PC-3 (cell line): ENCODE measurements around the gene HOXC13. TPM values are rescaled to one million over a fixed set of nuclear protein-coding genes. Genes with fewer than 3 reads are reported as not detected.

Experiments used
- ATAC-seq: fragments of 200-7000 bp; cut with Tn5 transposase; 2 replicates; pipeline ENCODE4 v1.9.1; 2020; ENCODE audit warnings: mild to moderate bottlenecking, moderate library complexity
- BruUV-seq: library from RNA; stranded (reverse); fragments of 400-500 nt; replicated peaks from 2 replicates; lab custom pipeline; 2021; lab: Mats Ljungman, UMichigan
- CTCF ChIA-PET: fragments of 300-600 bp; sonication (Branson Sonifier 250); formaldehyde crosslinking; loops from one replicate; lab custom pipeline; 2022; ENCODE audit warnings: antibody characterized with exemption; lab: Charles Lee
- POLR2A ChIA-PET: fragments of 300-600 bp; sonication (Branson Sonifier 250); formaldehyde crosslinking; loops from one replicate; lab custom pipeline; 2022; ENCODE audit warnings: antibody characterized with exemption; ENCODE audit not compliant: unreplicated experiment; lab: Charles Lee
- DNase-seq: peaks from one replicate; pipeline ENCODE4 v3.0.0-alpha.2; 2015
- H2AFZ ChIP-seq: fragments of 300-600 bp; sonication (generic); 2 replicates; pipeline ENCODE4 v1.6.0; 2016; ENCODE audit warnings: antibody characterized with exemption, low read length
- H3F3A ChIP-seq: fragments of 300-600 bp; sonication (generic); one replicate; pipeline ENCODE4 v1.6.0; 2017; ENCODE audit warnings: antibody characterized with exemption, low read length, control low read depth, mild to moderate bottlenecking; ENCODE audit not compliant: unreplicated experiment
- H3K27ac ChIP-seq: fragments of 300-600 bp; sonication (generic); 2 replicates; pipeline ENCODE4 v1.5.1; 2016; ENCODE audit warnings: mild to moderate bottlenecking, low read length
- H3K27me3 ChIP-seq: fragments of 300-600 bp; sonication (generic); 2 replicates; pipeline ENCODE4 v1.6.1; 2016; ENCODE audit warnings: low read length, mixed read lengths
- H3K36me3 ChIP-seq: fragments of 300-600 bp; sonication (generic); 2 replicates; pipeline ENCODE4 v1.6.1; 2016; ENCODE audit warnings: low read depth, mixed run types, low read length, mixed read lengths
- H3K4me1 ChIP-seq: fragments of 300-600 bp; sonication (generic); 2 replicates; pipeline ENCODE4 v1.5.1; 2016; ENCODE audit warnings: low read length; ENCODE audit not compliant: insufficient read depth
- H3K4me2 ChIP-seq: fragments of 300-600 bp; sonication (generic); 2 replicates; pipeline ENCODE4 v1.6.0; 2016; ENCODE audit warnings: low read length
- H3K4me3 ChIP-seq: fragments of 300-600 bp; sonication (generic); 2 replicates; pipeline ENCODE4 v1.5.1; 2016; ENCODE audit warnings: mild to moderate bottlenecking, low read length, mixed read lengths
- H3K79me2 ChIP-seq: fragments of 300-600 bp; sonication (generic); 2 replicates; pipeline ENCODE4 v1.6.1; 2017; ENCODE audit warnings: low read length, mixed read lengths
- H3K9ac ChIP-seq: fragments of 300-600 bp; sonication (generic); 2 replicates; pipeline ENCODE4 v1.6.0; 2016; ENCODE audit warnings: mild to moderate bottlenecking, low read length
- H3K9me2 ChIP-seq: fragments of 300-600 bp; sonication (generic); replicated peaks from 2 replicates; pipeline ENCODE4 v1.6.1; 2016; ENCODE audit warnings: mixed run types, low read length, mixed read lengths
- H3K9me3 ChIP-seq: fragments of 300-600 bp; sonication (generic); 2 replicates; pipeline ENCODE4 v1.6.1; 2016; ENCODE audit warnings: low read length, mixed read lengths
- H4K20me1 ChIP-seq: fragments of 300-600 bp; sonication (generic); 2 replicates; pipeline ENCODE4 v1.6.1; 2016; ENCODE audit warnings: low read length, mixed read lengths
- EZH2 ChIP-seq: fragments of 300-600 bp; sonication (generic); IDR thresholded peaks from one replicate; pipeline ENCODE4 v1.6.1; 2017; ENCODE audit warnings: antibody characterized with exemption, mild to moderate bottlenecking, low read length; ENCODE audit not compliant: unreplicated experiment
- EZH2phosphoT487 ChIP-seq: fragments of 300-600 bp; sonication (generic); IDR thresholded peaks from 2 replicates; pipeline ENCODE4 v1.6.1; 2018; ENCODE audit warnings: mild to moderate bottlenecking, antibody characterized with exemption, low read length, borderline replicate concordance
- intact Hi-C: fragments of 100-400 bp; cut with micrococcal nuclease; formaldehyde crosslinking; loops from 2 replicates; pipeline ENCODE4 v1.9.0; 2023
- total RNA-seq: library from RNA; depleted of rRNA; stranded (reverse); fragments of >200 nt; gene quantifications from 2 replicates; pipeline ENCODE4 v1.2.3, GENCODE V29; 2014
- TF ChIP-seq, protein P1 (sequence below): fragments of 300-600 bp; sonication (generic); conservative IDR thresholded peaks from 2 replicates; pipeline ENCODE4 v1.5.1; 2017; ENCODE audit warnings: antibody characterized with exemption, low read depth, mild to moderate bottlenecking, low read length

HOXC13 gene
- total RNA-seq, 1 experiment from 2014 or later = 9.0 TPM

DNA sequence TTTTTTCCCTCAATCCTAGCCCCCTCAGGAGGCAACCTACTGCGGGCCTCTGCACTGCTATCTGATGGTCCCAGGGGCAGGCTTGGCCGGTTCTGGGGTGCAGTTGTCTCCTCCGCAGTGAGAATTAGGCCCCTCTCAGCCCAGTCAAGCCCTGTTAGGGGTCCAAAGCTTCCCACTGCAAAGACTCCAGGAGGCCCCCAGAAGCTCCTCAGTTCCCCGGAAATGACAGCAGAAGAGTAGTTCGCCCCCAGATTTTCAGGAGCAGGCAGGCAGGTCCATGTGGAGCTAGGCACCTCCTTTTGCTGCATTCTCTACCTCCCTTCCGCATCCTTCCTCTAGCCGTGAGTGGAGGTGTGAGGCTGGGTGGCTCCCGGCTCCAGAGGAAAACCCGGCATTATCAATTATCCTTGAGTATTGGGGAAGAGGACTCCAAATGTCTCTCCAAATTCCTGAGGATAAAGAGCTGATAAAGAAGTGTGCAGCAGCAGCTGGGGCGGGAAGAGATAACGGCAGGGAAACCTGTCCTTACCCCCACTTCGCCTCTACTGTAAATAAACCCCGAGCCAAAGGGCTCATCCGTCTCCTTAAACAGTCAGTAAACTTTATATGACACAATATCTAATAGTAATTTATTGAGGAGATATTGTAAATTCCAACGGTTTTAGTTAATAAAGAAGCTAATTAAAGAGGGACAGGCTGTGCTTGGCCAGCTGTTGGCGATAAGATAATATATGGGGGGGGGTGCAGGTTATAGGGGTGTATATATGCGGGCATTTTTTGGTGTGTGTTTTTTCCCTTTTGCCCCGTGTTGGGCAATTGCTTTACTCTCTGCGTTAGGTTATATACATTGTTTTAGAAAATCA lies 15.4 kb downstream of the HOXC13 start:
- ChIA-PET CTCF (no interaction called here), POLR2A (no interaction called here)
- Histone ChIP-seq H3K4me3 (no peak overlapping the region), H3K27ac (no peak overlapping the region), H3K9me3 (no peaks in the 10 kb centered on the region), H3F3A (no peaks in the 10 kb centered on the region), H3K4me2 (peak overlapping the region; percentile 72), H3K36me3 (no peaks in the 10 kb centered on the region), H3K9ac (no peak overlapping the region), H2AFZ (peak overlapping the region; percentile 63; the same call in 1 of the 2 replicates), H3K27me3 (no peaks in the 10 kb centered on the region), H3K79me2 (no peaks in the 10 kb centered on the region), H3K4me1 (peaks cover 5% of the 10 kb centered on the region), H3K9me2 (no peaks in the 10 kb centered on the region), H4K20me1 (no peaks in the 10 kb centered on the region)
- BruUV-seq = no TSS peak
- no peak for ATAC-seq
- no peak for DNase-seq
- TF ChIP-seq EZH2phosphoT487 = no peak
- TF ChIP-seq, protein P1, sequence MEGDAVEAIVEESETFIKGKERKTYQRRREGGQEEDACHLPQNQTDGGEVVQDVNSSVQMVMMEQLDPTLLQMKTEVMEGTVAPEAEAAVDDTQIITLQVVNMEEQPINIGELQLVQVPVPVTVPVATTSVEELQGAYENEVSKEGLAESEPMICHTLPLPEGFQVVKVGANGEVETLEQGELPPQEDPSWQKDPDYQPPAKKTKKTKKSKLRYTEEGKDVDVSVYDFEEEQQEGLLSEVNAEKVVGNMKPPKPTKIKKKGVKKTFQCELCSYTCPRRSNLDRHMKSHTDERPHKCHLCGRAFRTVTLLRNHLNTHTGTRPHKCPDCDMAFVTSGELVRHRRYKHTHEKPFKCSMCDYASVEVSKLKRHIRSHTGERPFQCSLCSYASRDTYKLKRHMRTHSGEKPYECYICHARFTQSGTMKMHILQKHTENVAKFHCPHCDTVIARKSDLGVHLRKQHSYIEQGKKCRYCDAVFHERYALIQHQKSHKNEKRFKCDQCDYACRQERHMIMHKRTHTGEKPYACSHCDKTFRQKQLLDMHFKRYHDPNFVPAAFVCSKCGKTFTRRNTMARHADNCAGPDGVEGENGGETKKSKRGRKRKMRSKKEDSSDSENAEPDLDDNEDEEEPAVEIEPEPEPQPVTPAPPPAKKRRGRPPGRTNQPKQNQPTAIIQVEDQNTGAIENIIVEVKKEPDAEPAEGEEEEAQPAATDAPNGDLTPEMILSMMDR = no peak
- TF ChIP-seq EZH2 = no peak
- intact Hi-C loops = loop anchor here (2.0 kb wide), 1 partner anchor 187 kb away; no protein-coding TSS in a partner anchor

DNA sequence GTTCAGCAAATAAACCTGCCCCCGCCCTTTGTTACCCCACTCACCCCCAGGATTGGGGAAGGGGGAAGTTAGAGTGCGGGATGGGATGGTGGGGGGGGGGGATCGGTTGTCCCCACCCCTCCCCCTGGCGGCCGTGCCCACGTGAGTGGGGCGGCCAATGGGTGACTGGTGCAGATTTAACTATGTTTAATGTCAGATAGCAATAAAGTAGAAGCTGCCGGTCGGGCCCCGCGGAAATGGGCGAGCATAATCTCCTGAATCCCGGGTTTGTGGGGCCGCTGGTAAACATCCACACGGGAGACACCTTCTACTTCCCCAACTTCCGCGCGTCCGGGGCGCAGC lies 16.0 kb downstream of the HOXC13 start, which contains the start of gene HOXC12:
Gene HOXC12, plus strand, starts transcription at position 210 of the 342 bp plus-strand sequence. Its CDS starts 27 bp downstream, at position 237.
- Histone ChIP-seq H3K27ac (no peak within 1 kb of the TSS), H3K27me3 (no peaks in the 10 kb centered on the region), H3K9me2 (no peaks in the 10 kb centered on the region), H3K4me1 (peaks cover 4% of the 10 kb centered on the region; the same call in 1 of the 2 replicates), H3K79me2 (no peaks in the 10 kb centered on the region), H4K20me1 (no peaks in the 10 kb centered on the region), H2AFZ (peak within 1 kb of the TSS; percentile 63; the same call in 1 of the 2 replicates), H3K9me3 (no peaks in the 10 kb centered on the region), H3K36me3 (no peaks in the 10 kb centered on the region), H3K4me3 (no peak within 1 kb of the TSS), H3F3A (no peaks in the 10 kb centered on the region), H3K4me2 (peak within 1 kb of the TSS; percentile 72), H3K9ac (no peak within 1 kb of the TSS)
- POLR2A ChIA-PET = no interaction called here
- BruUV-seq = no TSS peak
- DNase-seq = no peak
- intact Hi-C loops = no loop called here
- TF ChIP-seq, protein P1 = no peak
- TF ChIP-seq EZH2 (no peak), EZH2phosphoT487 (no peak)
- CTCF ChIA-PET = interaction anchor here (0.6 kb wide), 1 partner anchor 292 kb away, joined by 12 read pairs; no protein-coding TSS in a partner anchor
- no peak for ATAC-seq
